Psoas muscle (tissue), 8 donors: ENCODE measurements around the gene KLHL36. TPM values are rescaled to one million over a fixed set of nuclear protein-coding genes. Genes with fewer than 3 reads are reported as not detected.

ENCODE experiments used
- ATAC-seq, 4 donors: fragments of 200-7000 bp; cut with Tn5 transposase; one replicate each; pipeline ENCODE4 v1.9.1; 2020; ENCODE audit warnings: moderate library complexity in 3 of 4, mild to moderate bottlenecking in 2 of 4
- DNase-seq, 2 donors: peaks; one replicate each; pipeline ENCODE4 v3.0.0-alpha.2; 2020
- H3K27ac ChIP-seq: fragments of 200-600 bp; one replicate; pipeline ENCODE4 v1.8.0; 2022
- H3K27me3 ChIP-seq, 3 donors: fragments of 200-600 bp in 1 of 3; one replicate each; pipeline versions ENCODE4 v1.6.1 to v1.8.0; 2013 to 2022; ENCODE audit warnings: low read length in 2 of 3, mild to moderate bottlenecking in 2 of 3, moderate library complexity in 1 of 3; ENCODE audit not compliant: insufficient read depth in 3 of 3
- H3K36me3 ChIP-seq, 2 donors: fragments of 200-600 bp in 1 of 2; one replicate each; pipeline versions ENCODE4 v1.6.1 to v1.8.0; 2013 to 2022; ENCODE audit warnings: low read depth in 1 of 2, mild to moderate bottlenecking in 1 of 2, moderate library complexity in 1 of 2; ENCODE audit not compliant: insufficient read depth in 1 of 2
- H3K4me1 ChIP-seq: fragments of 200-600 bp; one replicate; pipeline ENCODE4 v1.8.0; 2022
- H3K4me3 ChIP-seq: fragments of 200-600 bp; one replicate; pipeline ENCODE4 v1.8.0; 2022; ENCODE audit warnings: mild to moderate bottlenecking
- H3K9me3 ChIP-seq: fragments of 200-600 bp; one replicate; pipeline ENCODE4 v1.8.0; 2022
- CTCF ChIP-seq: fragments of 200-600 bp; IDR thresholded peaks from one replicate; pipeline ENCODE4 v1.8.0; 2022; ENCODE audit warnings: antibody characterized with exemption
- WGBS, 3 donors: extraction: QIAGEN DNeasy Blood & Tissue Kit; methylation state at CpG; one replicate each; pipeline versions ENCODE4 v1.1.6 to v1.1.7; 2013; 5-methylcytosine and 5-hydroxymethylcytosine counted together
- intact Hi-C, 2 donors: fragments of 100-400 bp; cut with DNase I; formaldehyde crosslinking; loops; one replicate each; pipeline versions ENCODE4 v1.11.0 to v1.14.2; 2022
- polyA plus RNA-seq, 3 donors: library from polyadenylated mRNA; stranded (reverse); fragments of 200-250 nt; gene quantifications; one replicate each; pipeline ENCODE4 v1.2.3, GENCODE V29; 2013
- total RNA-seq, 4 donors: library from RNA; stranded (reverse); fragmentation: NEBNext Ultra II Directional in 2 of 4; extraction: Animal tissue kit (Norgen Biotek cat#: 25700) in 2 of 4; gene quantifications; one replicate each; pipeline versions ENCODE4 v1.2.1 to v1.2.4, GENCODE V29; 2021 to 2023
- donor health status: healthy with polysubstance abuse.
- donor health status: DM: no; HTN: no; CAD: no; lungs with moderate emphysema.
- donor health status: Bipolar disorder and iron deficiency.
- donor health status: healthy.
- donor health status: DM: yes; HTN: yes; CAD: no.
- donor health status: DM: no; HTN: no; CAD: no.
- donor health status: DM: no; HTN: no; CAD: no.
- donor health status: DM: yes; HTN: yes; CAD: no.

The KLHL36 gene
- total and polyA plus RNA-seq, 7 donors: 5.9 to 19.3 (median 13.1) TPM

GRCh38 chr16:84659656-84660300 lies 11.5 kb downstream of the KLHL36 start:
- TF ChIP-seq CTCF: no peak
- peaks cover 6 to 91% of the 10 kb centered on the region in 2 donors for H3K36me3 ChIP-seq
- ATAC-seq: no peak
- no peaks in the 10 kb centered on the region for H3K9me3 ChIP-seq
- intact Hi-C loops: no loop called here
- H3K27ac ChIP-seq: no peak overlapping the region
- no peaks in the 10 kb centered on the region for H3K27me3 ChIP-seq
- no peak overlapping the region for H3K4me3 ChIP-seq
- 95 to 97% (median 96%) methylated on average over 27 of the region's 27 CpGs for WGBS, 3 donors
- H3K4me1 ChIP-seq: no peaks in the 10 kb centered on the region
- DNase-seq: no peak

DNA sequence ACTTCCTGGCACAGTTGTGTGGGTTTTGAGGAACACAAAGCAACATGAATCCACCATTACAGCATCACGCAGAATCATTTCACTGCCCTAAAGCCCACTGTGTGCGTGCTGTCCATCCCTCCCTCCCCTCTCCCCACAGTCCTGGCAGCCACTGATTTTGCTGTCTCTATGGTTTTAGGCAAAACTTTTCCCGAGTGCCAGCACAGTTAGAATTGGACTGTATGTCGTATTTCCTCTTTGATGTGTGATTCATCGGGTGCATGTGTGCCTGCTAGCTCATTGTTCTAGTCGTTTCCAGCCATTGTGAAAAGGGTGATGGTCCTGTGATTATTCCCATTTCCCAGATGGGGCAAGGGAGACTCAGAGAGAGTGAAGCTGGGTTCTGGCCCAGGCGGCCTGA lies 12.7 kb downstream of the KLHL36 start:
- Histone ChIP-seq H3K4me3 (no peak overlapping the region), H3K4me1 (no peaks in the 10 kb centered on the region), H3K9me3 (no peaks in the 10 kb centered on the region), H3K27me3 (no peaks in the 10 kb centered on the region), H3K36me3 (peaks cover 6 to 94% of the 10 kb centered on the region in 2 donors), H3K27ac (no peak overlapping the region)
- 78% methylated on average over 7 of the region's 7 CpGs for WGBS, 3 donors
- DNase-seq (no peak), ATAC-seq (no peak)
- intact Hi-C loops: no loop called here
- TF ChIP-seq CTCF: no peak

- H3K4me1 ChIP-seq: no peaks in the 10 kb centered on the region
- peaks cover 6 to 98% of the 10 kb centered on the region in 2 donors for H3K36me3 ChIP-seq
- no peak overlapping the region for H3K4me3 ChIP-seq
- no peak overlapping the region for H3K27ac ChIP-seq
- H3K9me3 ChIP-seq: no peaks in the 10 kb centered on the region
- H3K27me3 ChIP-seq: no peaks in the 10 kb centered on the region
- no peak for TF ChIP-seq CTCF
- DNase-seq (no peak), ATAC-seq (no peak)
- intact Hi-C loops: no loop called here
- WGBS, 3 donors: 94 to 96% (median 95%) methylated on average over 51 of the region's 51 CpGs
Measured at GRCh38 chr16:84661418-84662060, 13.2 kb downstream of the KLHL36 start.

GRCh38 chr16:84662471-84662870 lies 14.2 kb downstream of the KLHL36 start:
- 94 to 96% (median 95%) methylated on average over 9 of the region's 9 CpGs for WGBS, 3 donors
- H3K27me3 ChIP-seq: no peaks in the 10 kb centered on the region
- no peak overlapping the region for H3K4me3 ChIP-seq
- no peaks in the 10 kb centered on the region for H3K9me3 ChIP-seq
- no peaks in the 10 kb centered on the region for H3K4me1 ChIP-seq
- H3K27ac ChIP-seq: no peak overlapping the region
- DNase-seq: no peak
- ATAC-seq: no peak
- intact Hi-C loops: no loop called here
- peaks cover 2 to 90% of the 10 kb centered on the region in 2 donors for H3K36me3 ChIP-seq
- TF ChIP-seq CTCF: no peak
